ENCODE data around the gene INPP4B. TPM values are rescaled to one million over a fixed set of nuclear protein-coding genes. Genes with fewer than 3 reads are reported as not detected.

INPP4B gene
- total RNA-seq, 3 donors from 2014 or later: 15.8 to 113 (median 93.4) TPM

DNA sequence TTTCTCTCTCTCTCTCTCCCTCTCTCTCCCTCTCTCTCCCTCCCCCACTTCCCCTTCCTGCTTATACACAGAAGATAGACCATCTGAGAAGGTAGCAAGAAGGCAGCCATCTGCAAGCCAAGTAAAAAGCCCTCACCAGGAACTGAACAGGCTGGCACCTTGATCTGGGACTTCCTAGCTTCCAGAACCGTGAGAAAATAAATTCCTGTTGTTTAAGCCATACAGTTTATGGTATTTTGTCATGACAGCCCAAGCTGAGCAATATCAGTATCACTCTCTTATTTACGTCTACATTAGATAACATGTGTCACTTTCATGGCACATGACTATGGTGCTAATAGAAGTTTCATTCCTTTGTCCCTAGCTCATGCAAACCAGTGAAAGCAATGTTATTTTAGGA is 581.1 kb downstream of the INPP4B start:
- Histone ChIP-seq H3K36me3 (no peaks in the 10 kb centered on the region), H3K27me3 (no peaks in the 10 kb centered on the region), H3K9me3 (no peaks in the 10 kb centered on the region), H3K4me1 (no peaks in the 10 kb centered on the region), H3K27ac (no peak overlapping the region), H3K4me3 (no peak overlapping the region)
- DNase-seq (ENCODE audit: low spot score in 2 of 2): no peak
- TF ChIP-seq, protein P1, sequence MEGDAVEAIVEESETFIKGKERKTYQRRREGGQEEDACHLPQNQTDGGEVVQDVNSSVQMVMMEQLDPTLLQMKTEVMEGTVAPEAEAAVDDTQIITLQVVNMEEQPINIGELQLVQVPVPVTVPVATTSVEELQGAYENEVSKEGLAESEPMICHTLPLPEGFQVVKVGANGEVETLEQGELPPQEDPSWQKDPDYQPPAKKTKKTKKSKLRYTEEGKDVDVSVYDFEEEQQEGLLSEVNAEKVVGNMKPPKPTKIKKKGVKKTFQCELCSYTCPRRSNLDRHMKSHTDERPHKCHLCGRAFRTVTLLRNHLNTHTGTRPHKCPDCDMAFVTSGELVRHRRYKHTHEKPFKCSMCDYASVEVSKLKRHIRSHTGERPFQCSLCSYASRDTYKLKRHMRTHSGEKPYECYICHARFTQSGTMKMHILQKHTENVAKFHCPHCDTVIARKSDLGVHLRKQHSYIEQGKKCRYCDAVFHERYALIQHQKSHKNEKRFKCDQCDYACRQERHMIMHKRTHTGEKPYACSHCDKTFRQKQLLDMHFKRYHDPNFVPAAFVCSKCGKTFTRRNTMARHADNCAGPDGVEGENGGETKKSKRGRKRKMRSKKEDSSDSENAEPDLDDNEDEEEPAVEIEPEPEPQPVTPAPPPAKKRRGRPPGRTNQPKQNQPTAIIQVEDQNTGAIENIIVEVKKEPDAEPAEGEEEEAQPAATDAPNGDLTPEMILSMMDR (IDR thresholded peaks at IDR 0.05): no peak
- TF ChIP-seq POLR2A (IDR thresholded peaks at IDR 0.05) (no peak), POLR2AphosphoS5 (IDR thresholded peaks at IDR 0.05) (no peak)
- intact Hi-C loops (cut with DNase I; ENCODE audit: low total_unique reads): no loop called here

DNA sequence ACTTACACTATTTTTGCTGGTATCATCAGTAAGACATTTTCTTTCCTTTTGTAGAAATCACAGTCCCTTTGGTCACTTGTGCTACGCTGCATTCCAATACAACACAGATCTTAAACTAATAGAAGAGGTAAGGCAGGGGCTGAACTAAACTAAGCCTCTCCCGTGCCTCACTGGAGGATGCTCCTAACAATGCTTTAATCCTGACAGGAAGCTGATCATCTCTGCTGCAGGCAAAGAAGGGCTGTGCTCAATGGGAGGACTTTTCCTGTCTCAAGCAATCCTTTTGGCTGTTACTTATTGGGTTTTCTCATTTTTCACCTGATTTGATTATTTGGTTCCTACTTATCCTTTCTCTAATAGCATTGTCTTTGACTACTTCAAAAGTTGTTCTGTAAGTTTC is 583.1 kb downstream of the INPP4B start:
- intact Hi-C loops (cut with DNase I; ENCODE audit: low total_unique reads): no loop called here
- TF ChIP-seq, protein P1 (IDR thresholded peaks at IDR 0.05): no peak
- TF ChIP-seq POLR2AphosphoS5 (IDR thresholded peaks at IDR 0.05): no peak
- TF ChIP-seq POLR2A (IDR thresholded peaks at IDR 0.05): no peak
- no peak overlapping the region for H3K4me3 ChIP-seq
- H3K27me3 ChIP-seq: no peaks in the 10 kb centered on the region
- no peak for DNase-seq (ENCODE audit: low spot score in 2 of 2)
- H3K9me3 ChIP-seq: no peaks in the 10 kb centered on the region
- H3K36me3 ChIP-seq: no peaks in the 10 kb centered on the region
- H3K27ac ChIP-seq: no peak overlapping the region
- H3K4me1 ChIP-seq: no peaks in the 10 kb centered on the region

DNA sequence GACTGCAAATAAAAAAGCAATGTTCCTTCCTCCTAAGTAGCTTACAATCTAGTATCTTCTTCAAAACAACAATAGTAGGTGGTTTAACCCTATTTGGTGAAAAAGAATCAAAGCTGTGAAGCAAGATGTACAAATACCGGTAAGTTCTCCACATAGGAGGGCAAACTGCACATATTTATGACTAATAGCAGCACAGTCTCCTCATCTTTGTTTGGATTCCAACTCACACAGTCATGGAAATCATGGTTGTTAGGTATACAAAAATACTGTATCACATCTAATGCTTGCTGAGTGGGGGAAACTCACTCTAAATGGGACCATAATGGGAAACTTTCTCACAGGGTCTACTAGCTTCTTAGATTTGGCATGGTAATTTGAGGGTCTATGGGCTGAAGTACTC is 597.2 kb downstream of the INPP4B start:
- intact Hi-C loops (cut with DNase I; ENCODE audit: low total_unique reads): no loop called here
- no peak overlapping the region for H3K4me3 ChIP-seq
- no peaks in the 10 kb centered on the region for H3K27me3 ChIP-seq
- H3K36me3 ChIP-seq: no peaks in the 10 kb centered on the region
- TF ChIP-seq, protein P1 (IDR thresholded peaks at IDR 0.05): no peak
- no peak for TF ChIP-seq POLR2AphosphoS5 (IDR thresholded peaks at IDR 0.05)
- no peak for TF ChIP-seq POLR2A (IDR thresholded peaks at IDR 0.05)
- no peak for DNase-seq (ENCODE audit: low spot score in 2 of 2)
- no peaks in the 10 kb centered on the region for H3K4me1 ChIP-seq
- no peak overlapping the region for H3K27ac ChIP-seq
- H3K9me3 ChIP-seq: peaks cover 0 to 10% of the 10 kb centered on the region in 2 donors

DNA sequence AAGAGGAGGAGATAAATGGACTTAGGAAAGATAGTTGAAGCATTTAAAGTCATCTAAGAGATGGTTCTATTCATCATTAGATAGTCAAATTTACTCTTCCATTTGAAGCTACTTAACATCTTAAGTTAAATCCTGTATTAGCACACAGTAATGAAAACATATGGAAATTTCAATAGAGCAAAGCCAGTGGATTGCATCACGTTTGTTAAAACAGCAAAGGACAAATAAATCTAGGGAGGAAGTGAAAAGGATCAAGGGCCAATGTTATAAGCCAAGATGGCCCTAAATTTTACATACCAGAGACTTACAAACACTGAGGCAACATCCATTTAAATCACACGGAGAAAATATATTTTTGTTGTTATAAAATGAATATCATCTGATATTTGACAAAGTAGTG is 602.8 kb downstream of the INPP4B start:
- TF ChIP-seq POLR2A (IDR thresholded peaks at IDR 0.05) (no peak), POLR2AphosphoS5 (IDR thresholded peaks at IDR 0.05) (no peak)
- TF ChIP-seq, protein P1 (IDR thresholded peaks at IDR 0.05): no peak
- Histone ChIP-seq H3K27ac (no peak overlapping the region), H3K36me3 (no peaks in the 10 kb centered on the region), H3K9me3 (peaks cover 0 to 10% of the 10 kb centered on the region in 2 donors), H3K4me3 (no peak overlapping the region), H3K27me3 (no peaks in the 10 kb centered on the region), H3K4me1 (no peaks in the 10 kb centered on the region)
- DNase-seq (ENCODE audit: low spot score in 2 of 2): no peak
- intact Hi-C loops (cut with DNase I; ENCODE audit: low total_unique reads): no loop called here

DNA sequence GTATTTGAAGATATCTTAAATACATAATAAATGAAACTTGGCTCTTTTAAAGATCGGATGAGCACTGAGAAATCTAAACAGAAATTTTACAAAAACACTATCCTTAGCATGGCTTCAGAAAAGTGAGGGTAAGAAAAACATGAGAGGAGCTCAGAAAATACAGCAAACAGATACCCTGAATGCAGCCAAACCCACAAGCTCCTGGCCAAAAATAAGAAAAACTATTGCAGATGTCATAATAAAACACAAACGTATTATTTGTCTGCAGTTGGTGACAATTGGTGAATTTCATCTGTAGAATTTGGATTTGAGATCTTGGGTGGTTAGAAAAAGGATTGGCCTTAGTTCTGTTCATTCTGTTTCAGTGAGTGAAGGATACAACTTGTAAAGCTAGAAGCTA is 603.9 kb downstream of the INPP4B start:
- H3K9me3 ChIP-seq: peaks cover 0 to 10% of the 10 kb centered on the region in 2 donors
- no peak for DNase-seq (ENCODE audit: low spot score in 2 of 2)
- H3K27ac ChIP-seq: no peak overlapping the region
- H3K4me3 ChIP-seq: no peak overlapping the region
- no peaks in the 10 kb centered on the region for H3K4me1 ChIP-seq
- H3K36me3 ChIP-seq: no peaks in the 10 kb centered on the region
- intact Hi-C loops (cut with DNase I; ENCODE audit: low total_unique reads): no loop called here
- H3K27me3 ChIP-seq: no peaks in the 10 kb centered on the region
- TF ChIP-seq, protein P1 (IDR thresholded peaks at IDR 0.05): no peak
- TF ChIP-seq POLR2A (IDR thresholded peaks at IDR 0.05): no peak
- TF ChIP-seq POLR2AphosphoS5 (IDR thresholded peaks at IDR 0.05): no peak

Data from breast epithelium (tissue), 4 donors.